HCT116 (cell line): ENCODE data around the gene LACTB. TPM values are rescaled to one million over a fixed set of nuclear protein-coding genes. Genes with fewer than 3 reads are reported as not detected.

Source experiments
- ATAC-seq: fragments of 200-7000 bp; cut with Tn5 transposase; 2 replicates; pipeline ENCODE4 v1.9.1; 2020; ENCODE audit warnings: mild to moderate bottlenecking, moderate library complexity
- BruUV-seq: library from RNA; stranded (reverse); fragments of 400-500 nt; replicated peaks from 2 replicates; lab custom pipeline; 2021; lab: Mats Ljungman, UMichigan
- CTCF ChIA-PET: fragments of 300-600 bp; sonication (Branson Sonifier 250); formaldehyde crosslinking; loops from one replicate; lab custom pipeline; 2021; ENCODE audit warnings: antibody characterized with exemption; lab: Charles Lee
- POLR2A ChIA-PET: fragments of 300-600, 350-600 bp; sonication (Branson Sonifier 250); formaldehyde crosslinking; loops from one replicate; lab custom pipeline; 2021; ENCODE audit warnings: antibody characterized with exemption; lab: Charles Lee
- RAD21 ChIA-PET, 2 experiments: fragments of 300-600 bp; sonication (Branson Sonifier 250); formaldehyde crosslinking; loops; one replicate each; lab custom pipeline; 2023; ENCODE audit warnings: low total read pairs in 2 of 2; ENCODE audit not compliant: uncharacterized antibody in 2 of 2, unreplicated experiment in 2 of 2, low non-redundant PET in 1 of 2; lab: Charles Lee
- DNase-seq: peaks from one replicate; pipeline ENCODE4 v3.0.0-alpha.2; 2010; ENCODE audit warnings: low read depth, low spot score
- H2AFZ ChIP-seq: fragments of 200-600 bp; shearing (Covaris generic), sonication (generic); 2 replicates; pipeline ENCODE4 v1.6.1; 2017; ENCODE audit warnings: low read depth, mixed run types, mixed read lengths, antibody characterized with exemption, low read length; ENCODE audit not compliant: poor library complexity, severe bottlenecking
- H3K27ac ChIP-seq: 2 replicates; pipeline ENCODE4 v1.5.1; 2012; ENCODE audit warnings: low read depth, low read length
- H3K27me3 ChIP-seq: fragments of 200-600 bp; sonication (generic); 2 replicates; pipeline ENCODE4 v1.6.1; 2016; ENCODE audit warnings: mixed run types, low read length, mixed read lengths; ENCODE audit not compliant: insufficient read depth
- H3K36me3 ChIP-seq, 2 experiments: fragments of 200-500 bp in 1 of 2; fragments of 200-600 bp in 1 of 2; sonication (Bioruptor generic) in 1 of 2; sonication (generic) in 1 of 2; 2 replicates each; pipeline versions ENCODE4 v1.5.1 to v1.6.1; 2014 to 2016; ENCODE audit warnings: low read length in 2 of 2, inconsistent platforms in 1 of 2, mixed read lengths in 1 of 2, mixed run types in 1 of 2; ENCODE audit not compliant: insufficient read depth in 2 of 2, control insufficient read depth in 1 of 2
- H3K4me1 ChIP-seq, 2 experiments: fragments of 200-600 bp in 1 of 2; sonication (generic) in 1 of 2; 2 replicates each; pipeline versions ENCODE4 v1.5.1 to v1.6.1; 2012 to 2017; ENCODE audit warnings: low read length in 2 of 2, inconsistent platforms in 1 of 2, mild to moderate bottlenecking in 1 of 2, mixed read lengths in 1 of 2, mixed run types in 1 of 2, moderate library complexity in 1 of 2; ENCODE audit not compliant: insufficient read depth in 2 of 2, control insufficient read depth in 1 of 2
- H3K4me2 ChIP-seq: fragments of 200-600 bp; sonication (generic); 2 replicates; pipeline ENCODE4 v1.6.1; 2017; ENCODE audit warnings: mixed run types, low read length, mixed read lengths
- H3K4me3 ChIP-seq, 2 experiments: fragments of 200-600 bp in 1 of 2; sonication (generic) in 1 of 2; replicated peaks in 1 of 2; 2 replicates each; pipeline ENCODE4 v1.5.1; 2011 to 2016; ENCODE audit warnings: low read length in 2 of 2, control low read depth in 1 of 2, low read depth in 1 of 2, mild to moderate bottlenecking in 1 of 2, mixed read lengths in 1 of 2, mixed run types in 1 of 2
- H3K79me2 ChIP-seq: fragments of 200-600 bp; sonication (generic); 2 replicates; pipeline ENCODE4 v1.6.1; 2017; ENCODE audit warnings: mild to moderate bottlenecking, mixed run types, low read length, moderate library complexity, mixed read lengths; ENCODE audit not compliant: insufficient read depth
- H3K9ac ChIP-seq: fragments of 200-600 bp; sonication (generic); 2 replicates; pipeline ENCODE4 v1.6.1; 2016; ENCODE audit warnings: low read length, mixed read lengths
- H3K9me2 ChIP-seq: fragments of 200-600 bp; sonication (generic), shearing (Covaris generic); 2 replicates; pipeline ENCODE4 v1.6.1; 2017; ENCODE audit warnings: mixed run types, mild to moderate bottlenecking, moderate library complexity; ENCODE audit not compliant: insufficient read depth
- H3K9me3 ChIP-seq, 2 experiments: fragments of 200-500 bp in 1 of 2; fragments of 200-600 bp in 1 of 2; sonication (Bioruptor generic) in 1 of 2; sonication (generic) in 1 of 2; 2 replicates each; pipeline ENCODE4 v1.6.1; 2014 to 2017; ENCODE audit warnings: low read length in 2 of 2, mixed read lengths in 2 of 2, inconsistent platforms in 1 of 2, low read depth in 1 of 2, mild to moderate bottlenecking in 1 of 2, mixed run types in 1 of 2, moderate library complexity in 1 of 2; ENCODE audit not compliant: control insufficient read depth in 1 of 2, insufficient read depth in 1 of 2
- H4K20me1 ChIP-seq: fragments of 200-600 bp; sonication (generic), shearing (Covaris generic); 2 replicates; pipeline ENCODE4 v1.6.1; 2017; ENCODE audit warnings: mixed run types, mild to moderate bottlenecking, moderate library complexity; ENCODE audit not compliant: insufficient read depth
- CBX3 ChIP-seq: IDR thresholded peaks from 2 replicates; pipeline ENCODE4 v1.6.1; 2012; ENCODE audit warnings: low read depth
- JUND ChIP-seq: IDR thresholded peaks from 2 replicates; pipeline ENCODE4 v1.6.1; 2012
- POLR2A ChIP-seq: IDR thresholded peaks from 2 replicates; pipeline ENCODE4 v1.7.0; 2011; ENCODE audit warnings: borderline replicate concordance; ENCODE audit not compliant: insufficient read depth, insufficient read length; ENCODE audit errors: extremely low read depth
- POLR2AphosphoS5 ChIP-seq: IDR thresholded peaks from 2 replicates; pipeline ENCODE4 v1.6.1; 2011; ENCODE audit warnings: mild to moderate bottlenecking, low read depth, low read length, moderate library complexity
- SP1 ChIP-seq: IDR thresholded peaks from 2 replicates; pipeline ENCODE4 v1.6.1; 2012; ENCODE audit warnings: low read depth
- SRF ChIP-seq: IDR thresholded peaks from 2 replicates; pipeline ENCODE4 v1.6.1; 2012; ENCODE audit warnings: low read depth
- ZFX ChIP-seq: fragments of 450-650 bp; IDR thresholded peaks from 2 replicates; pipeline ENCODE4 v1.6.1; 2017
- intact Hi-C: fragments of 100-400 bp; cut with micrococcal nuclease; formaldehyde crosslinking; loops from 2 replicates; pipeline ENCODE4 v1.10.0; 2022
- total RNA-seq: library from RNA; stranded (reverse); gene quantifications from one replicate; pipeline ENCODE4 v1.2.1, GENCODE V29; 2021; ENCODE audit not compliant: unreplicated experiment
- TF ChIP-seq, protein P1 (sequence below), 3 experiments: fragments of 200-600 bp in 1 of 3; sonication (generic) in 1 of 3; IDR thresholded peaks in 2 of 3; conservative IDR thresholded peaks in 1 of 3; 2 replicates each; pipeline ENCODE4 v1.5.1; 2012 to 2017; ENCODE audit warnings: low read depth in 2 of 3, low read length in 2 of 3, antibody characterized with exemption in 1 of 3, borderline replicate concordance in 1 of 3, control low read depth in 1 of 3, mild to moderate bottlenecking in 1 of 3, mixed read lengths in 1 of 3, mixed run types in 1 of 3, moderate library complexity in 1 of 3; ENCODE audit not compliant: insufficient read depth in 1 of 3
- TF ChIP-seq, protein P2 (sequence below): IDR thresholded peaks from 2 replicates; pipeline ENCODE4 v1.6.1; 2012

Gene LACTB
- total RNA-seq, 1 experiment from 2014 or later, result 7.6 TPM

DNA sequence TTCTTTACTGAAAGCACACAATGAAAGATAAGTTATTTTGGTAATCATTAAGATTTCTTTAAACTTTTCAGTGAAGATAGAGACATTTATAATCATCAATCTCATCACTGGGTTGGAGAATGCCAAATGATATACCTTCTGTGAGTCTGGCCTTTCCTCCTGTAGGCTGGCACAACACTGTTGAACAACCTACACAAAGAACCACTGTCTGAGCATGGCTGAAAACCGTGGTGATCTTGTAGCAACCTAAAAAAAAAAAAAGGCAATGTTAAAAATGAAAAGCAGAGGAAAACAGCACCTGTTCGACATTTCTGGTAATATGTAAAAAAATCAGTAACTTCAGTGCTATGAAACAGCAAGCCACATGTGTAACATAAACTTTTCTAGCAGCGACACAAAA, 33.8 kb downstream of the LACTB start (continued):
- TF ChIP-seq, protein P1, sequence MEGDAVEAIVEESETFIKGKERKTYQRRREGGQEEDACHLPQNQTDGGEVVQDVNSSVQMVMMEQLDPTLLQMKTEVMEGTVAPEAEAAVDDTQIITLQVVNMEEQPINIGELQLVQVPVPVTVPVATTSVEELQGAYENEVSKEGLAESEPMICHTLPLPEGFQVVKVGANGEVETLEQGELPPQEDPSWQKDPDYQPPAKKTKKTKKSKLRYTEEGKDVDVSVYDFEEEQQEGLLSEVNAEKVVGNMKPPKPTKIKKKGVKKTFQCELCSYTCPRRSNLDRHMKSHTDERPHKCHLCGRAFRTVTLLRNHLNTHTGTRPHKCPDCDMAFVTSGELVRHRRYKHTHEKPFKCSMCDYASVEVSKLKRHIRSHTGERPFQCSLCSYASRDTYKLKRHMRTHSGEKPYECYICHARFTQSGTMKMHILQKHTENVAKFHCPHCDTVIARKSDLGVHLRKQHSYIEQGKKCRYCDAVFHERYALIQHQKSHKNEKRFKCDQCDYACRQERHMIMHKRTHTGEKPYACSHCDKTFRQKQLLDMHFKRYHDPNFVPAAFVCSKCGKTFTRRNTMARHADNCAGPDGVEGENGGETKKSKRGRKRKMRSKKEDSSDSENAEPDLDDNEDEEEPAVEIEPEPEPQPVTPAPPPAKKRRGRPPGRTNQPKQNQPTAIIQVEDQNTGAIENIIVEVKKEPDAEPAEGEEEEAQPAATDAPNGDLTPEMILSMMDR (IDR thresholded peaks at IDR 0.05 in 2 of 3, conservative IDR thresholded peaks at IDR 0.05 in 1 of 3; ENCODE audit: borderline replicate concordance in 1 of 3, insufficient read depth in 1 of 3, low read depth in 2 of 3, low read length in 2 of 3), result no peak
- TF ChIP-seq POLR2AphosphoS5, result no peak

DNA sequence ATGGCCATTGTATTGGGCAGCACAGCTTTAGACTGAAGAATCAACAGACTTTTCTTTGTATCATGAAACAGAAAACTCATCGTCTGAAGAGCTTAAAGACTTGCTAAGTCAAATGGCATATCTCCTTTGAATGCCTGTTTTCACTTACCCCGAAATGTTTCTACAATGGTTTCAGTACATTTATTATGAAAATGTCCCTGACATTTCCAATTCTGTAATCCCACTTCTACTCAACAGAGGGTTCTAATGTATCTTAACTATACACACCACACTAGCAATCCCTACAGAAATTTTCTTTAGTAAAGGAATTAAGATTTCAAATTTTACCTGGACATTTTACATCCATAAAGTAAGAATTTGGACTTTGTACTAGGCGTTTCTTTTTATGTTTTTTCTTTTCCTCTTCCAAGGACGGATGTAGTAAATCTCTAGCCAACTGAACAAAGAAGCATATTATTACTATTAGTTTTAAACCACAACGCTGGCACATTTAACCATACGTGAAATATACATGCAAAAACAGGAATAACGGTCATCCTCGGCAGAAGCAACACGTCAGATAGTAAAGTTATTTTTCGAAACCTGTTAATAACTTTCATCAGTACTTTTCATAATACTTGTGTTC, 34.5 kb downstream of the LACTB start:
- Histone ChIP-seq H3K4me2 (peak overlapping the region; percentile 84), H3K79me2 (peaks cover 18% of the 10 kb centered on the region), H3K36me3 (peaks cover 14 to 15% of the 10 kb centered on the region in 2 experiments; a peak in 3 of 4 replicates), H4K20me1 (no peaks in the 10 kb centered on the region), H2AFZ (no peak overlapping the region), H3K27me3 (no peaks in the 10 kb centered on the region), H3K4me3 (peak overlapping the region; percentile 82 to 89), H3K9me3 (no peaks in the 10 kb centered on the region), H3K4me1 (peaks cover 9 to 13% of the 10 kb centered on the region in 2 experiments; a peak in 3 of 4 replicates), H3K9me2 (no peaks in the 10 kb centered on the region), H3K9ac (peak overlapping the region; percentile 69)
- intact Hi-C loops, result loop anchor here (10.0 kb wide), 1 partner anchor 119 kb away; the partner anchor contains the start of gene APH1B
- RAD21 ChIA-PET, result no interaction called here
- ATAC-seq, result no peak
- no peak for DNase-seq
- no peak for TF ChIP-seq SRF
- TF ChIP-seq CBX3, result no peak
- no peak for TF ChIP-seq ZFX
- no peak for TF ChIP-seq SP1
- TF ChIP-seq POLR2A, result no peak
- TF ChIP-seq JUND, result no peak
- TF ChIP-seq, protein P2, sequence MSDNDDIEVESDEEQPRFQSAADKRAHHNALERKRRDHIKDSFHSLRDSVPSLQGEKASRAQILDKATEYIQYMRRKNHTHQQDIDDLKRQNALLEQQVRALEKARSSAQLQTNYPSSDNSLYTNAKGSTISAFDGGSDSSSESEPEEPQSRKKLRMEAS, result no peak
- TF ChIP-seq, all 23 proteins: peak for 0
- peak overlapping the region; percentile 92 for H3K27ac ChIP-seq
- CTCF ChIA-PET, result no interaction called here
- POLR2A ChIA-PET, result no interaction called here
- no TSS peak for BruUV-seq
